A673 (cell line): Measurements from ENCODE around the gene STUM.

Source experiments
- EZH2 ChIP-seq: fragments of 200-600 bp; sonication (generic); IDR thresholded peaks from 2 replicates; pipeline ENCODE4 v1.6.1; 2017; ENCODE audit warnings: borderline replicate concordance, low read depth, mild to moderate bottlenecking, mixed read lengths, antibody characterized with exemption, low read length; ENCODE audit not compliant: poor library complexity, severe bottlenecking
- TF ChIP-seq, protein P1 (sequence below): fragments of 300-800, 200-600 bp; sonication (generic); conservative IDR thresholded peaks from 2 replicates; pipeline ENCODE4 v1.5.1; 2017; ENCODE audit warnings: low read depth, mild to moderate bottlenecking, antibody characterized with exemption, low read length, moderate library complexity, mixed read lengths

DNA sequence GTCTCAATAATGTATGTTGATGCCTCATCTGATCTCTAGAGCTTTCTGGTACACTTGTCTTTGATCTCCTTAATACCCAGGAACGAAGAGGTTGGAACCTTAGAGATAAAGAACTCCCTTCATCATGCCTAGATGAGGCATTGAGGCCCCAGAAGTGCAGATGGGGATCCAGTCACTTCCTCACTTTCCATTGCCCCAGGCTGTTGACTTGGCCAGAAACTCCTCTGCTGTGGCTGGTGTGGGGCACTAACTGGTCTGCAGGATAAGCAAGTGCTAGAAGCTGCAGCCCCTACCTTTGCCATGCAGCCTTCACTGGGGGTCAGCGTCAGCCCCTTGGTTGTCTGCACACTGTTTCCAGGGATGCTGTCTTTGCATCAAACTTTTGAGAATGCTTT, 49.9 kb downstream of the STUM start:
- TF ChIP-seq, protein P1, sequence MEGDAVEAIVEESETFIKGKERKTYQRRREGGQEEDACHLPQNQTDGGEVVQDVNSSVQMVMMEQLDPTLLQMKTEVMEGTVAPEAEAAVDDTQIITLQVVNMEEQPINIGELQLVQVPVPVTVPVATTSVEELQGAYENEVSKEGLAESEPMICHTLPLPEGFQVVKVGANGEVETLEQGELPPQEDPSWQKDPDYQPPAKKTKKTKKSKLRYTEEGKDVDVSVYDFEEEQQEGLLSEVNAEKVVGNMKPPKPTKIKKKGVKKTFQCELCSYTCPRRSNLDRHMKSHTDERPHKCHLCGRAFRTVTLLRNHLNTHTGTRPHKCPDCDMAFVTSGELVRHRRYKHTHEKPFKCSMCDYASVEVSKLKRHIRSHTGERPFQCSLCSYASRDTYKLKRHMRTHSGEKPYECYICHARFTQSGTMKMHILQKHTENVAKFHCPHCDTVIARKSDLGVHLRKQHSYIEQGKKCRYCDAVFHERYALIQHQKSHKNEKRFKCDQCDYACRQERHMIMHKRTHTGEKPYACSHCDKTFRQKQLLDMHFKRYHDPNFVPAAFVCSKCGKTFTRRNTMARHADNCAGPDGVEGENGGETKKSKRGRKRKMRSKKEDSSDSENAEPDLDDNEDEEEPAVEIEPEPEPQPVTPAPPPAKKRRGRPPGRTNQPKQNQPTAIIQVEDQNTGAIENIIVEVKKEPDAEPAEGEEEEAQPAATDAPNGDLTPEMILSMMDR: no peak
- no peak for TF ChIP-seq EZH2
